ENCODE measurements around the gene CCSER1.
A peak's percentile ranks its signal among the peaks of the same experiment; 100 is the strongest.

CCSER1 gene

GRCh38 chr4:90142081-90142480 lies 14.9 kb downstream of the CCSER1 start:
- DNase-seq (ENCODE audit: low spot score): no peak
- ChIA-PET POLR2A (ENCODE audit: low non-redundant PET) (no interaction called here), CTCF (no interaction called here)
- H3K27ac ChIP-seq: no peak overlapping the region
- TF ChIP-seq, protein P1, sequence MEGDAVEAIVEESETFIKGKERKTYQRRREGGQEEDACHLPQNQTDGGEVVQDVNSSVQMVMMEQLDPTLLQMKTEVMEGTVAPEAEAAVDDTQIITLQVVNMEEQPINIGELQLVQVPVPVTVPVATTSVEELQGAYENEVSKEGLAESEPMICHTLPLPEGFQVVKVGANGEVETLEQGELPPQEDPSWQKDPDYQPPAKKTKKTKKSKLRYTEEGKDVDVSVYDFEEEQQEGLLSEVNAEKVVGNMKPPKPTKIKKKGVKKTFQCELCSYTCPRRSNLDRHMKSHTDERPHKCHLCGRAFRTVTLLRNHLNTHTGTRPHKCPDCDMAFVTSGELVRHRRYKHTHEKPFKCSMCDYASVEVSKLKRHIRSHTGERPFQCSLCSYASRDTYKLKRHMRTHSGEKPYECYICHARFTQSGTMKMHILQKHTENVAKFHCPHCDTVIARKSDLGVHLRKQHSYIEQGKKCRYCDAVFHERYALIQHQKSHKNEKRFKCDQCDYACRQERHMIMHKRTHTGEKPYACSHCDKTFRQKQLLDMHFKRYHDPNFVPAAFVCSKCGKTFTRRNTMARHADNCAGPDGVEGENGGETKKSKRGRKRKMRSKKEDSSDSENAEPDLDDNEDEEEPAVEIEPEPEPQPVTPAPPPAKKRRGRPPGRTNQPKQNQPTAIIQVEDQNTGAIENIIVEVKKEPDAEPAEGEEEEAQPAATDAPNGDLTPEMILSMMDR (conservative IDR thresholded peaks at IDR 0.05; ENCODE audit: low read depth): no peak

- TF ChIP-seq, protein P1 (conservative IDR thresholded peaks at IDR 0.05; ENCODE audit: low read depth): no peak
- POLR2A ChIA-PET (ENCODE audit: low non-redundant PET): no interaction called here
- no peak overlapping the region for H3K27ac ChIP-seq
- CTCF ChIA-PET: no interaction called here
- no peak for DNase-seq (ENCODE audit: low spot score)
These were observed 18.1 kb downstream of the CCSER1 start for GRCh38 chr4:90145319-90145718.

DNA sequence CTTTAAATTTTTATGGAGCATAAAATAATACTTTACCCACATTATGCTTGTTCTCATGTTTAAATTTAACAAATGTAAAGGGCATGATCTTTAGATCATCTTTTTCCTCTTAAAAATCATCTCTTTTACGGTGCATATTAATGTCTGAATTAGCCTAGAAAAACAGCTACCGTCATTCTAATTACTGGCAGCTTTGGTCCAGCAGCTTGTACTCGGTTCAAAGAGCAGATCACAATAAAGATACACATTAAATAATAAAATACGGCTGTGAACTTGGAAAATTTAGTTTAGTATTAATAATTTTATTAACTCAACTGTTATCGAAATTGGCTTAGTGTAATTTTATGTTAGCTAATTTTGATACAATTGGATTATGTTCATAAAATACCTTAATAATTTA lies 19.1 kb downstream of the CCSER1 start:
- no peak overlapping the region for H3K27ac ChIP-seq
- POLR2A ChIA-PET (ENCODE audit: low non-redundant PET): no interaction called here
- no peak for DNase-seq (ENCODE audit: low spot score)
- CTCF ChIA-PET: no interaction called here
- TF ChIP-seq, protein P1 (conservative IDR thresholded peaks at IDR 0.05; ENCODE audit: low read depth): no peak

- TF ChIP-seq, protein P1 (conservative IDR thresholded peaks at IDR 0.05; ENCODE audit: low read depth): no peak
- CTCF ChIA-PET: no interaction called here
These were observed 21.5 kb downstream of the CCSER1 start for GRCh38 chr4:90148574-90149148.

GRCh38 chr4:90152024-90152423 lies 24.8 kb downstream of the CCSER1 start:
- TF ChIP-seq, protein P1 (conservative IDR thresholded peaks at IDR 0.05; ENCODE audit: low read depth): no peak
- ChIA-PET CTCF (no interaction called here), POLR2A (ENCODE audit: low non-redundant PET) (no interaction called here)
- no peak overlapping the region for H3K27ac ChIP-seq
- DNase-seq (ENCODE audit: low spot score): no peak

More at GRCh38 chr4:90148574-90149148, 21.5 kb downstream of the CCSER1 start:
- H3K27ac ChIP-seq: no peak overlapping the region
- POLR2A ChIA-PET (ENCODE audit: low non-redundant PET): no interaction called here
- no peak for DNase-seq (ENCODE audit: low spot score)

GRCh38 chr4:90159193-90159592 lies 32.0 kb downstream of the CCSER1 start:
- ChIA-PET CTCF (no interaction called here), POLR2A (ENCODE audit: low non-redundant PET) (no interaction called here)
- DNase-seq (ENCODE audit: low spot score): peak; percentile 12
- H3K27ac ChIP-seq: no peak overlapping the region
- TF ChIP-seq, protein P1 (conservative IDR thresholded peaks at IDR 0.05; ENCODE audit: low read depth): no peak

GRCh38 chr4:90160044-90160443 lies 32.9 kb downstream of the CCSER1 start:
- no peak overlapping the region for H3K27ac ChIP-seq
- ChIA-PET CTCF (no interaction called here), POLR2A (ENCODE audit: low non-redundant PET) (no interaction called here)
- TF ChIP-seq, protein P1 (conservative IDR thresholded peaks at IDR 0.05; ENCODE audit: low read depth): no peak
- no peak for DNase-seq (ENCODE audit: low spot score)

Measured in RWPE1 (cell line).